NCI-H1105 (cell line): ENCODE results near the gene IL18BP.

Experiments used
- DNase-seq: peaks from one replicate; lab custom pipeline; 2025; lab: John Stamatoyannopoulos, UW

The IL18BP gene

DNA sequence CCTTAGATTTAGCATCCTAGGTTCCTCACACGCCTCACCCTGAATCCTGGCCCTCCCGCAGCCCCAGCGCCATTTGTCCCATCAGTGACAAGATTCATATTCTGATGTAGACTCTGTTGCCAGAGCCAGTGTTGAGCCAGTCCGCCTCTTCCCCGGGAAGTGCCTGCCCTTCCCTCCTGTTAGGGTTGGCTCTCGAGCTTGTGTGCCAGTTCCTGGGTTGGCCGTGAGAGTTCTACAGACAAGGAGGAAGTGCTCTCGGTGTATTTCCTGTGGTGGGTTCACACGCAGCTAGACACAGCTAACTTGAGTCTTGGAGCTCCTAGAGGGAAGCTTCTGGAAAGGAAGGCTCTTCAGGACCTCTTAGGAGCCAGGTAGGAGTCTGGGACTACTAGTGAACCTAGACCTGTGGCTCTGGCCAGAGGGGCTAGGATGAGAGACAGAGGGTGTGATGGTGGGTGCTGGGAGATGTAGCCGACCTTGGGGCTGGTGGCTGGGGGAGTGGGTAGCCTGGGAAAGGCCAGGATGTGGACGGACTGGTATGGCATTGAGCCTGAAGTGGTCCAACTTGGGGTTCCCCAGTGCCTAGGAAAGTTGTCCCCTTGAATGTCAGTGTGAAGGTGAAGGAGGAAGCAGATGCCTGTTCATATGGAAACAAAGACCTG, at the start of gene IL18BP:
Gene IL18BP, plus strand, starts transcription at position 261 of the 662 bp plus-strand sequence. CDS start 1,076 bp downstream, outside the sequence.
- DNase-seq = no peak

DNA sequence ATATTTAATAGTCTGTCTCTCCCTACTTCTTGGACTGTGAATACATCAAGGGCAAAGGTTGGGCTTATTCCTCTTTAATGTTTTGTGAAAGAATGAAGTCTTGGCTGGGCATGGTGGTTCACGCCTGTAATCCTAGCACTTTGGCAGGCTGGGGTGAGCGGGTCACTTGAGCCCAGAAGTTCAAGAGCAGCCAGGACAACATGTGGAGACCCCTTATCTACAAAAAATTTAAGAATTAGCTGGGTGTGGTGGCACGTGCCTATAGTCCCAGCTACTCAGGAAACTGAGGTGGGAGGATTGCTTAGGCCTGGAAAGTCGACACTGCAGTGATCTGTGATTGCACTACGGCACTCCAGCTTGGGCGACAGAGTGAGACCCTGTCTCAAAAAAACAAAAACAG, 49.7 kb upstream of the IL18BP start:
- DNase-seq = no peak

DNA sequence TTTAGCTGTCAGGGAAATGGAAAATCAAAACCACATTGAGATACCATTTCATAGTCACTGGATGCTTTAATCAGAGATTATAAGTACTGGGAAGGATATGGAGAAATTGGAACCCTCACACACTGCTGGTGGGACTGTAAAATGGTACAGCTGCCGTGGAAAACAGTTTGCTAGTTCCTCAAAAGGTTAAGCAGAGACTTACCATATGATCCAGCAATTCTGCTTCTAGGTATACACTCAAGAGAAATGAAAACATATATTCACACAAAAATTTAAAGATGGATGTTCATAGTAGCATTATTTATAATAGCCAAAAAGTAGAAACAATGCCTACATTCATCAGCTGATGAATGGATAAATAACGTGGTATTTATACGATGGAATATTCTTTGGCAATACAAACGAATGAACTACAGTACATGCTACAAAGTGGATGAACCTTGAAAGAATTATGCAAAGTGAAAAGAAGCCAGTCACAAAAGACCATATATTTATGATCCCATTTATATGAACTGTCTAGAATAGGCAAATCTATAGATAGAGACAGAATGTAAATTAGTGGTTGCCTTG, 46.9 kb upstream of the IL18BP start:
- no peak for DNase-seq

- no peak for DNase-seq
Observed at GRCh38 chr11:71955898-71956456, 42.7 kb upstream of the IL18BP start.

DNA sequence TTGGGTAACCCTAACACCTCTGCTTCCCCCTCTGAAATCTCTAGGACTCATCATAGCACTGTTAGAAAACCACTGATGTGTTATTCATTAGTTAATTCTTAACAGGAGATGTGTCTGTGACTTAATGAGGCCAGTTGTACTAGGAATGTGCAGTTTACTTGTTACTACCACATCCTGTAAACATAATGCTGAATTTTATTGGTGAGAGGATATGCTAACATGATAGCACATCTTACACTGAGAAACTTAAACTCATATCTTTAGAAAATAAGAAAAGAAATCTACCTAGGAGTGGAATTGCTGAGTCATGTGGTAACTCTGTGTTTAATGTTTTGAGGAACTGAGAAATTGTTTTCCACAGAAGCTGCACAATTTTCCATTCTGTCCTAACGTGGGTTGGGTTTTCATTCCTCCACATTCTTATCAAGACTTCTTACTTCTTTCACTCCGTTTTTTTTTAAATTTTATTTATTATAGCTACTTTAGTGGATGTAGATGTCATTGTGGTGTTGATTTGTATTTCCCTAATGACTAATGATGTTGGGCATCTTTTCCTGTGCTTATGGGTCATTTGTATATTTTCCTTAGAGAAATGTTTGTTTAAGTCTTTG, 36.2 kb upstream of the IL18BP start:
- DNase-seq = no peak

DNA sequence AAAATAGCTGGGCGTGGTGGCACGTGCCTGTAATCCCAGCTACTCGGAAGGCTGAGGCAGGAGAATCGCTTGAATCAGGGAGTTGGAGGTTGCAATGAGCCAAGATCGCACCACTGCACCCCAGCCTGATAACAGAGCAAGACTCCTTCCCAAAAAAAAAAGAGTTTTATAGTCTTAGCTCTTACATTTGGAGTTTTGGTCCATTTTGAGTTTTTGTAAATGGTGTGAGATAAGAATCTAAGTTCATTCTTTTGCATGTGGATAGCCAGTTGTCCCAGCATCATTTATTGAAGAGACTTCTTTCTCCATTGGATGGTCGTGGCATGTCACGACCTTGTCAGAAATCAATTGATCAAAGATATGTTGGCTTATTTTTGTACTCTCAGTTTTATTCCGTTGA, 35.2 kb upstream of the IL18BP start:
- DNase-seq = no peak

- no peak for DNase-seq
Observed at GRCh38 chr11:71964641-71965040, 34.1 kb upstream of the IL18BP start.

GRCh38 chr11:71971680-71972079, 27.0 kb upstream of the IL18BP start:
- no peak for DNase-seq

- DNase-seq = no peak
Observed at GRCh38 chr11:71976551-71976950, 22.2 kb upstream of the IL18BP start.

- DNase-seq = no peak
Observed at GRCh38 chr11:71977090-71977489, 21.6 kb upstream of the IL18BP start.

- peak; percentile 25 for DNase-seq
Observed at GRCh38 chr11:71977743-71978418, 20.8 kb upstream of the IL18BP start.

DNA sequence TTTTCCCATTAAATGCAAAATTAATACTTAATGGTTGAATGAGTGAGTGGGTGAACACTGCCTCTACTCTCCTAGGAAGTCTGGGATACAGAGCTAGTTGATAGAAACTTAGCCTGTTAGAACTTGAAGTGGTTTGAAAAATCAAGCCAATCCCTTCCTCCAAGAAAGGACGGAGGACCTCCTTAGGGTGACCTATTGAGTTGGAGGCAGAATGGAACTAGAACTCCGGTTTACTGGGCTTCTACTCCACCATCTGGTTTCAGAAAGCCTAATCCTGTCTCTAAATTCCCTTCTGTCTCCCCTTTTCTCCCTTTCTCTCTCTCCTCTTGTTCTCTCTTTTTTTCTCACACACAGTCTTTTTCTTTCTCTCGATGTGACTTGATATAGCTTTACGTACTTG, 19.6 kb upstream of the IL18BP start:
- DNase-seq = no peak

- DNase-seq = no peak
Observed at GRCh38 chr11:71979602-71980001, 19.1 kb upstream of the IL18BP start.

- no peak for DNase-seq
Observed at GRCh38 chr11:71986131-71986530, 12.6 kb upstream of the IL18BP start.

- DNase-seq = no peak
Observed at GRCh38 chr11:71987521-71987920, 11.2 kb upstream of the IL18BP start.

GRCh38 chr11:71988050-71988449, 10.7 kb upstream of the IL18BP start:
- no peak for DNase-seq

DNA sequence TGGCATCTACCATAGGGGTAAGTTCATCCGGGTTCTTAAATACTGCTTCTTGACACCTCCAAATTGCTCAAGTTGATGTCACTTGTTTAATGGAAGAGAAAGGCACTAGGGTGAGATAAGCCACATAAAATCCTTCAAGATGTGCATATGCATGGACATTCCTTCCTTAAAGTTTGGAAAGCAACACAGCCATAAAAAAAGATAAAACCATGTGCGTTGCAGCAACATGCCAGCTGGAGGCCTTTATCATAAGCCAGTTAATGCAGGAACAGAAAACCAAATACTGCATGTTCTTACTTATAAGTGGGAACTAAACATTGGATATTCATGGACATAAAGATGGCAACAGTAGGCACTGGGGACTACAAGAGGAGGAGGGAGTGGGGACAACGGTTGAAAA, 8.0 kb upstream of the IL18BP start:
- no peak for DNase-seq

DNA sequence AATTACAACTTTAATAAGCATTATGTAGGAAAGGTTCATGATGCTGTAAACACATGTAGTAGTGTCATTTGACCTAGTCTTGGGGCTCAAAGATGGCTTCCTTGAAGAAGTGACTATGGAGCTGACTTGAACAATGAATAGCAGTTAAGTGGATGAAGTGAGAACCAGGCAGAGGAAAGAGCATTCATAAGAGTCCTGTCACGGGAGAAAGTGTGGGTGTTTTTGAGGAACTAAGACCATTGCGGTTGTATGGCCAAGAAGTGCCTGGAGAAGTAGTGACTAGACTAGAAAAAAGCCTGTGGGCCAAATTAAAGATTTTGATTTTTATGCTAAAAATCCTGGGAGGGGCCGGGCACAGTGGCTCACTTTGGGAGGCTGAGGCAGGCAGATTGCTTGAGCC, 7.2 kb upstream of the IL18BP start:
- no peak for DNase-seq

DNA sequence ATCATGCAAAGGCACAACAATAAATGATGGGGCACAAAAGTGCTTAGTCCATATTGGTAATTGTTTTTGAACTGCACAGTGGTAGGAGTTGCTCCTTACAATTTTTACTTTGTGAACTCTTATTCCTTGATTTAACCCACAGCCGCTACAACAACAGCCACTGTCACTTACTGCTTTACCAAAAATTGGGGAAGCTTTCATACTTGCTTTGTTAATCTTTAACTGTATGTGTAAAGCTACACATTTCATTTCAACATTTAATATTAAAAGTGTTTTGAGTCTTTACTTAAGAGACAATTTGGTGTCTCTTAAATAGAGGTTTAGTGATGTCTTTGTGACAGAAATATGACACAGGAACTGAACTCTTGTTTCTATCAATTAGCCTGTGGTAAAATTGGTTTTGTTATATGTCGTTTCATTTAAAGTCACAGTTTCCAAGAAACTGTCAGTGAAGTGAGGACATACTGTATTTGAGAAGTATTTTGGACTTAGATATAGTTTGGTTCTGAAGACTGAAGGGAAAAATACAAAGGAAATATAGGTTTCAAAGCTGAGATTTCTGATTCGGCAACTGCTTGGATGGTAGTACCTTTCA, 6.5 kb upstream of the IL18BP start:
- no peak for DNase-seq

GRCh38 chr11:71994786-71995185, 3.9 kb upstream of the IL18BP start:
- no peak for DNase-seq

- DNase-seq = no peak
Observed at GRCh38 chr11:71995726-71996291, 2.9 kb upstream of the IL18BP start.

- DNase-seq = no peak
Observed at GRCh38 chr11:71996517-71996916, 2.2 kb upstream of the IL18BP start.
